Measurements from ENCODE around the gene COMMD4. TPM values are rescaled to one million over a fixed set of nuclear protein-coding genes. Genes with fewer than 3 reads are reported as not detected.

COMMD4 gene
- total RNA-seq, 1 donor from 2014 or later = 70.5 TPM

- no peak for TF ChIP-seq CTCF (IDR thresholded peaks at IDR 0.05; ENCODE audit: unreplicated experiment)
- no peaks in the 10 kb centered on the region for H3K9me3 Mint-ChIP-seq
- DNase-seq (ENCODE audit: low spot score in 2 of 2, unreplicated experiment in 2 of 2) = no peak
- H3K4me1 Mint-ChIP-seq = no peaks in the 10 kb centered on the region
- H3K36me3 Mint-ChIP-seq = no peaks in the 10 kb centered on the region
- H3K4me3 Mint-ChIP-seq = no peak overlapping the region
- H3K27ac Mint-ChIP-seq = no peak overlapping the region
- H3K27me3 Mint-ChIP-seq (ENCODE audit: low read depth) = peaks cover 38% of the 10 kb centered on the region
Measured at GRCh38 chr15:75321711-75322110, 14.2 kb upstream of the COMMD4 start.

GRCh38 chr15:75325922-75326321 lies 9.9 kb upstream of the COMMD4 start:
- DNase-seq (ENCODE audit: low spot score in 2 of 2, unreplicated experiment in 2 of 2) = no peak
- Mint-ChIP-seq H3K36me3 (no peaks in the 10 kb centered on the region), H3K9me3 (no peaks in the 10 kb centered on the region), H3K27me3 (ENCODE audit: low read depth) (peaks cover 18% of the 10 kb centered on the region), H3K4me3 (no peak overlapping the region), H3K4me1 (no peaks in the 10 kb centered on the region), H3K27ac (no peak overlapping the region)
- no peak for TF ChIP-seq CTCF (IDR thresholded peaks at IDR 0.05; ENCODE audit: unreplicated experiment)

GRCh38 chr15:75327005-75327404 lies 8.9 kb upstream of the COMMD4 start:
- no peak for TF ChIP-seq CTCF (IDR thresholded peaks at IDR 0.05; ENCODE audit: unreplicated experiment)
- no peaks in the 10 kb centered on the region for H3K9me3 Mint-ChIP-seq
- H3K4me1 Mint-ChIP-seq = no peaks in the 10 kb centered on the region
- DNase-seq (ENCODE audit: low spot score in 2 of 2, unreplicated experiment in 2 of 2) = no peak
- no peak overlapping the region for H3K27ac Mint-ChIP-seq
- H3K4me3 Mint-ChIP-seq = no peak overlapping the region
- no peaks in the 10 kb centered on the region for H3K36me3 Mint-ChIP-seq
- peaks cover 15% of the 10 kb centered on the region for H3K27me3 Mint-ChIP-seq (ENCODE audit: low read depth)

GRCh38 chr15:75327491-75327890 lies 8.4 kb upstream of the COMMD4 start:
- Mint-ChIP-seq H3K9me3 (no peaks in the 10 kb centered on the region), H3K4me3 (no peak overlapping the region), H3K4me1 (no peaks in the 10 kb centered on the region), H3K27ac (no peak overlapping the region), H3K36me3 (no peaks in the 10 kb centered on the region), H3K27me3 (ENCODE audit: low read depth) (peaks cover 15% of the 10 kb centered on the region)
- TF ChIP-seq CTCF (IDR thresholded peaks at IDR 0.05; ENCODE audit: unreplicated experiment) = no peak
- no peak for DNase-seq (ENCODE audit: low spot score in 2 of 2, unreplicated experiment in 2 of 2)

GRCh38 chr15:75328493-75329314 lies 7.2 kb upstream of the COMMD4 start:
- Mint-ChIP-seq H3K4me1 (no peaks in the 10 kb centered on the region), H3K4me3 (no peak overlapping the region), H3K36me3 (no peaks in the 10 kb centered on the region), H3K9me3 (no peaks in the 10 kb centered on the region), H3K27ac (no peak overlapping the region), H3K27me3 (ENCODE audit: low read depth) (peaks cover 8% of the 10 kb centered on the region)
- TF ChIP-seq CTCF (IDR thresholded peaks at IDR 0.05; ENCODE audit: unreplicated experiment) = no peak
- no peak for DNase-seq (ENCODE audit: low spot score in 2 of 2, unreplicated experiment in 2 of 2)

Data from mesothelial cell of epicardium (in vitro differentiated cells).